ENCODE data around the gene ABCC6. TPM values are rescaled to one million over a fixed set of nuclear protein-coding genes. Genes with fewer than 3 reads are reported as not detected.
A peak's percentile ranks its signal among the peaks of the same experiment; 100 is the strongest.

ABCC6 gene
- polyA plus RNA-seq, 3 donors: 6.1 to 16.5 (median 14.7) TPM

GRCh38 chr16:16143931-16144330, 79.4 kb downstream of the ABCC6 start:
- H3K4me3 ChIP-seq (replicated peaks in 1 of 3; ENCODE audit: low read depth in 2 of 3, low read length in 3 of 3): no peak overlapping the region
- no peak for DNase-seq
- H3K4me1 ChIP-seq (ENCODE audit: control insufficient read depth in 1 of 2, insufficient read depth in 2 of 2, low read length in 2 of 2): no peaks in the 10 kb centered on the region
- no CpG with 5 or more reads among the region's 8 CpGs for WGBS (ENCODE audit: insufficient coverage)
- no peaks in the 10 kb centered on the region for H3K79me2 ChIP-seq (ENCODE audit: insufficient read depth, low read length)
- peaks cover 21% of the 10 kb centered on the region for H4K20me1 ChIP-seq (ENCODE audit: insufficient read depth, low read length)
- peaks cover 0 to 2% (median 0%) of the 10 kb centered on the region in 7 donors for H3K9me3 Mint-ChIP-seq
- no peak overlapping the region for H3K4me3 Mint-ChIP-seq
- no peaks in the 10 kb centered on the region for H3K9me3 ChIP-seq (replicated peaks in 1 of 2; ENCODE audit: control insufficient read depth in 1 of 2, insufficient read depth in 1 of 2, low read length in 2 of 2)
- intact Hi-C loops (cut with micrococcal nuclease): no loop called here
- H3K27me3 Mint-ChIP-seq (ENCODE audit: low read depth in 3 of 3): peaks cover 0 to 2% (median 1%) of the 10 kb centered on the region in 3 donors
- H3K27ac ChIP-seq (ENCODE audit: low read depth in 1 of 2, low read length in 2 of 2): no peak overlapping the region
- H3K36me3 Mint-ChIP-seq: peaks cover 49 to 57% of the 10 kb centered on the region in 2 donors
- H3K4me2 ChIP-seq (replicated peaks; ENCODE audit: extremely low read depth, low read length, poor library complexity, severe bottlenecking): no peak overlapping the region
- H3K36me3 ChIP-seq (replicated peaks in 1 of 2; ENCODE audit: control insufficient read depth in 1 of 2, insufficient read depth in 2 of 2, low read length in 2 of 2): peaks cover 39 to 51% of the 10 kb centered on the region in 2 donors
- no peaks in the 10 kb centered on the region for H3K27me3 ChIP-seq (ENCODE audit: control insufficient read depth in 2 of 2, insufficient read depth in 2 of 2, low read length in 2 of 2)
- peak overlapping the region in 2 of 7 donors; percentile 55 to 72 for H3K27ac Mint-ChIP-seq
- H2AFZ ChIP-seq (ENCODE audit: insufficient read depth, low read depth, low read length, poor library complexity, severe bottlenecking): no peak overlapping the region
- H3K9ac ChIP-seq (ENCODE audit: insufficient read depth, low read length, poor library complexity, severe bottlenecking): no peak overlapping the region
- no peak for TF ChIP-seq CTCF (IDR thresholded peaks at IDR 0.05)
- peaks cover 2% of the 10 kb centered on the region for H3K4me1 Mint-ChIP-seq

- intact Hi-C loops (cut with micrococcal nuclease): no loop called here
- H3K4me3 Mint-ChIP-seq: no peak overlapping the region
Measured at GRCh38 chr16:16143038-16143763, 80.1 kb downstream of the ABCC6 start.

More at GRCh38 chr16:16143038-16143763, 80.1 kb downstream of the ABCC6 start:
- peak; percentile 52 for TF ChIP-seq CTCF (IDR thresholded peaks at IDR 0.05)
- Mint-ChIP-seq H3K9me3 (peaks cover 0 to 2% (median 0%) of the 10 kb centered on the region in 7 donors), H3K27me3 (ENCODE audit: low read depth in 3 of 3) (peaks cover 0 to 2% (median 0%) of the 10 kb centered on the region in 3 donors), H3K4me1 (peaks cover 2% of the 10 kb centered on the region), H3K36me3 (peaks cover 54 to 62% of the 10 kb centered on the region in 2 donors), H3K27ac (peak overlapping the region in 3 of 7 donors; percentile 47 to 82 (median 54))
- H3K79me2 ChIP-seq (ENCODE audit: insufficient read depth, low read length): no peaks in the 10 kb centered on the region
- H3K27me3 ChIP-seq (ENCODE audit: control insufficient read depth in 2 of 2, insufficient read depth in 2 of 2, low read length in 2 of 2): no peaks in the 10 kb centered on the region
- no peaks in the 10 kb centered on the region for H3K9me3 ChIP-seq (replicated peaks in 1 of 2; ENCODE audit: control insufficient read depth in 1 of 2, insufficient read depth in 1 of 2, low read length in 2 of 2)
- peaks cover 46 to 58% of the 10 kb centered on the region in 2 donors for H3K36me3 ChIP-seq (replicated peaks in 1 of 2; ENCODE audit: control insufficient read depth in 1 of 2, insufficient read depth in 2 of 2, low read length in 2 of 2)
- H3K27ac ChIP-seq (ENCODE audit: low read depth in 1 of 2, low read length in 2 of 2): peak overlapping the region in 1 of 2 donors; percentile 5
- no peak overlapping the region for H3K9ac ChIP-seq (ENCODE audit: insufficient read depth, low read length, poor library complexity, severe bottlenecking)
- H3K4me3 ChIP-seq (replicated peaks in 1 of 3; ENCODE audit: low read depth in 2 of 3, low read length in 3 of 3): no peak overlapping the region
- H3K4me1 ChIP-seq (ENCODE audit: control insufficient read depth in 1 of 2, insufficient read depth in 2 of 2, low read length in 2 of 2): no peaks in the 10 kb centered on the region
- 66% methylated on average over 13 of the region's 15 CpGs for WGBS (ENCODE audit: insufficient coverage)
- no peak overlapping the region for H2AFZ ChIP-seq (ENCODE audit: insufficient read depth, low read depth, low read length, poor library complexity, severe bottlenecking)
- no peak overlapping the region for H3K4me2 ChIP-seq (replicated peaks; ENCODE audit: extremely low read depth, low read length, poor library complexity, severe bottlenecking)
- H4K20me1 ChIP-seq (ENCODE audit: insufficient read depth, low read length): peaks cover 21% of the 10 kb centered on the region
- peak in 2 of 3 donors; percentile 10 to 12 for DNase-seq

Measured in CD14-positive monocyte (primary cell).